T-cell (primary cell): ENCODE data around the gene ADAMTSL2. TPM values are rescaled to one million over a fixed set of nuclear protein-coding genes. Genes with fewer than 3 reads are reported as not detected.

Experiments
- ATAC-seq, 4 experiments: fragments of 200-7000 bp in 3 of 4; fragments of 150-1000 bp in 1 of 4; cut with Tn5 transposase; replicated peaks in 1 of 4; 1 replicate in 3 of 4; 2 replicates in 1 of 4; pipeline ENCODE4 v1.10.0; 2021; ENCODE audit warnings: moderate library complexity in 3 of 4, mild to moderate bottlenecking in 2 of 4, moderate number of reproducible peaks in 1 of 4
- CTCF ChIA-PET, 2 donors: fragments of 300-600 bp; sonication (Branson Sonifier 250); formaldehyde crosslinking; loops; one replicate each; lab custom pipeline; 2022; ENCODE audit warnings: antibody characterized with exemption in 2 of 2; lab: Charles Lee
- POLR2A ChIA-PET, 2 donors: fragments of 300-600 bp; sonication (Branson Sonifier 250); formaldehyde crosslinking; loops; one replicate each; lab custom pipeline; 2022; ENCODE audit warnings: antibody characterized with exemption in 2 of 2; lab: Charles Lee
- DNase-seq, 35 experiments: peaks; one replicate each; pipeline versions ENCODE4 v3.0.0 to v3.0.0-alpha.2; 2013 to 2023
- H3K27ac ChIP-seq: one replicate; pipeline ENCODE4 v1.5.1; 2013; ENCODE audit warnings: low read length
- H3K27me3 ChIP-seq, 2 experiments: replicated peaks in 1 of 2; 1 replicate in 1 of 2; 2 replicates in 1 of 2; pipeline versions ENCODE4 v1.6.1 to v1.7.0; 2013; ENCODE audit warnings: low read length in 1 of 2, mixed read lengths in 1 of 2; ENCODE audit not compliant: control insufficient read depth in 2 of 2, insufficient read depth in 2 of 2; ENCODE audit errors: extremely low read depth in 1 of 2
- H3K36me3 ChIP-seq, 2 donors: 1 replicate in 1 of 2; 2 replicates in 1 of 2; pipeline versions ENCODE4 v1.6.1 to v1.7.0; 2013; ENCODE audit warnings: low read length in 1 of 2; ENCODE audit not compliant: control insufficient read depth in 2 of 2, insufficient read depth in 1 of 2; ENCODE audit errors: extremely low read depth in 1 of 2
- H3K4me1 ChIP-seq, 2 experiments: 1 replicate in 1 of 2; 2 replicates in 1 of 2; pipeline versions ENCODE4 v1.6.1 to v1.7.0; 2013; ENCODE audit warnings: low read length in 2 of 2, mixed read lengths in 1 of 2; ENCODE audit not compliant: insufficient read depth in 2 of 2, control insufficient read depth in 1 of 2; ENCODE audit errors: extremely low read depth in 1 of 2
- H3K4me3 ChIP-seq, 2 donors: 1 replicate in 1 of 2; 2 replicates in 1 of 2; pipeline versions ENCODE4 v1.5.1 to v1.7.0; 2013; ENCODE audit warnings: mild to moderate bottlenecking in 2 of 2, low read length in 1 of 2, moderate library complexity in 1 of 2; ENCODE audit not compliant: control insufficient read depth in 1 of 2; ENCODE audit errors: extremely low read depth in 1 of 2
- H3K9me3 ChIP-seq: 2 replicates; pipeline ENCODE4 v1.7.0; 2013
- H3K27ac Mint-ChIP-seq, 2 donors: one replicate each; pipeline ENCODE4 v1.8.0; 2020 to 2021; ENCODE audit warnings: mild to moderate bottlenecking in 2 of 2, mixed read lengths in 2 of 2
- H3K27me3 Mint-ChIP-seq, 2 donors: one replicate each; pipeline ENCODE4 v1.8.0; 2021 to 2022; ENCODE audit warnings: mixed read lengths in 2 of 2
- H3K36me3 Mint-ChIP-seq: one replicate; pipeline ENCODE4 v1.8.0; 2021; ENCODE audit warnings: mixed read lengths
- H3K4me1 Mint-ChIP-seq, 3 donors: one replicate each; pipeline ENCODE4 v1.8.0; 2020 to 2022; ENCODE audit warnings: mixed read lengths in 3 of 3, mild to moderate bottlenecking in 1 of 3
- H3K4me3 Mint-ChIP-seq, 3 donors: one replicate each; pipeline ENCODE4 v1.8.0; 2020 to 2022; ENCODE audit warnings: mild to moderate bottlenecking in 3 of 3, mixed read lengths in 3 of 3, moderate library complexity in 3 of 3
- H3K9me3 Mint-ChIP-seq, 3 donors: one replicate each; pipeline ENCODE4 v1.8.0; 2020 to 2022; ENCODE audit warnings: mixed read lengths in 3 of 3
- WGBS: methylation state at CpG from one replicate; pipeline ENCODE4 v1.1.5; 2013; ENCODE audit warnings: missing lambda C conversion rate; ENCODE audit not compliant: insufficient coverage; 5-methylcytosine and 5-hydroxymethylcytosine counted together
- total RNA-seq, 35 experiments: library from RNA in 6 of 35; stranded (reverse) in 6 of 35; fragments of 120-200 nt in 1 of 35; gene quantifications; one replicate each; pipeline versions ENCODE4 v1.2.1 to v1.2.4 and lab custom pipeline; 2013 to 2026

Gene ADAMTSL2
- total RNA-seq, 5 donors from 2014 or later (not counting 1 experiment from before 2014, with no cell fraction given), result 0.16 to 0.76 (median 0.53) TPM

GRCh38 chr9:133566382-133566781 is 31.9 kb downstream of the ADAMTSL2 start:
- no peaks in the 10 kb centered on the region for H3K27me3 Mint-ChIP-seq
- H3K4me3 Mint-ChIP-seq, result no peak overlapping the region
- no peak overlapping the region for H3K27ac Mint-ChIP-seq
- H3K4me1 Mint-ChIP-seq, result peaks cover 7 to 10% (median 9%) of the 10 kb centered on the region in 3 donors
- ATAC-seq (no peak), DNase-seq (no peak)
- Histone ChIP-seq H3K4me1 (peaks cover 0 to 8% of the 10 kb centered on the region in 2 experiments), H3K27me3 (peaks cover 0 to 4% of the 10 kb centered on the region in 2 experiments), H3K27ac (no peak overlapping the region), H3K36me3 (no peaks in the 10 kb centered on the region), H3K9me3 (no peaks in the 10 kb centered on the region), H3K4me3 (no peak overlapping the region)
- WGBS, result 83% methylated on average over 7 of the region's 14 CpGs
- no peaks in the 10 kb centered on the region for H3K36me3 Mint-ChIP-seq
- H3K9me3 Mint-ChIP-seq, result no peaks in the 10 kb centered on the region
- CTCF ChIA-PET, result no interaction called here
- POLR2A ChIA-PET, result no interaction called here

GRCh38 chr9:133566817-133567216 is 32.3 kb downstream of the ADAMTSL2 start:
- 86% methylated on average over 16 of the region's 17 CpGs for WGBS
- no peaks in the 10 kb centered on the region for H3K36me3 ChIP-seq
- no peak overlapping the region for H3K27ac ChIP-seq
- no peaks in the 10 kb centered on the region for H3K27me3 Mint-ChIP-seq
- H3K9me3 ChIP-seq, result no peaks in the 10 kb centered on the region
- H3K36me3 Mint-ChIP-seq, result no peaks in the 10 kb centered on the region
- no peak overlapping the region for H3K4me3 Mint-ChIP-seq
- ChIA-PET CTCF (no interaction called here), POLR2A (no interaction called here)
- no peak overlapping the region for H3K4me3 ChIP-seq
- peaks cover 0 to 4% of the 10 kb centered on the region in 2 experiments for H3K27me3 ChIP-seq
- no peaks in the 10 kb centered on the region for H3K9me3 Mint-ChIP-seq
- no peak for ATAC-seq
- no peak overlapping the region for H3K27ac Mint-ChIP-seq
- peaks cover 7 to 9% (median 7%) of the 10 kb centered on the region in 3 donors for H3K4me1 Mint-ChIP-seq
- peaks cover 0 to 8% of the 10 kb centered on the region in 2 experiments for H3K4me1 ChIP-seq
- no peak for DNase-seq

- ATAC-seq, result no peak
- 97% methylated on average over 23 of the region's 33 CpGs for WGBS
- CTCF ChIA-PET, result no interaction called here
Observed at GRCh38 chr9:133568186-133568585, 33.7 kb downstream of the ADAMTSL2 start.

GRCh38 chr9:133569121-133569785 is 34.7 kb downstream of the ADAMTSL2 start:
- Histone ChIP-seq H3K27me3 (peaks cover 0 to 19% of the 10 kb centered on the region in 2 experiments), H3K4me3 (no peak overlapping the region), H3K36me3 (no peaks in the 10 kb centered on the region), H3K9me3 (no peaks in the 10 kb centered on the region), H3K4me1 (no peaks in the 10 kb centered on the region), H3K27ac (no peak overlapping the region)
- no peak overlapping the region for H3K27ac Mint-ChIP-seq
- H3K4me3 Mint-ChIP-seq, result no peak overlapping the region
- peaks cover 0 to 4% of the 10 kb centered on the region in 2 donors for H3K27me3 Mint-ChIP-seq
- H3K4me1 Mint-ChIP-seq, result no peaks in the 10 kb centered on the region
- no peak for DNase-seq
- WGBS, result 82% methylated on average over 9 of the region's 14 CpGs
- ATAC-seq, result no peak
- ChIA-PET POLR2A (no interaction called here), CTCF (no interaction called here)
- no peaks in the 10 kb centered on the region for H3K9me3 Mint-ChIP-seq
- H3K36me3 Mint-ChIP-seq, result no peaks in the 10 kb centered on the region

More at GRCh38 chr9:133568186-133568585, 33.7 kb downstream of the ADAMTSL2 start:
- no peak overlapping the region for H3K4me3 Mint-ChIP-seq
- peaks cover 0 to 3% of the 10 kb centered on the region in 2 donors for H3K27me3 Mint-ChIP-seq
- no peak for DNase-seq
- no peaks in the 10 kb centered on the region for H3K36me3 ChIP-seq
- H3K27ac ChIP-seq, result no peak overlapping the region
- H3K27me3 ChIP-seq, result peaks cover 0 to 12% of the 10 kb centered on the region in 2 experiments
- POLR2A ChIA-PET, result no interaction called here
- no peaks in the 10 kb centered on the region for H3K9me3 ChIP-seq
- no peak overlapping the region for H3K27ac Mint-ChIP-seq
- no peaks in the 10 kb centered on the region for H3K36me3 Mint-ChIP-seq
- peaks cover 0 to 4% of the 10 kb centered on the region in 2 experiments for H3K4me1 ChIP-seq
- H3K4me3 ChIP-seq, result no peak overlapping the region
- H3K4me1 Mint-ChIP-seq, result peaks cover 4 to 7% (median 4%) of the 10 kb centered on the region in 3 donors
- H3K9me3 Mint-ChIP-seq, result no peaks in the 10 kb centered on the region

GRCh38 chr9:133569891-133570690 is 35.6 kb downstream of the ADAMTSL2 start:
- no peaks in the 10 kb centered on the region for H3K36me3 ChIP-seq
- H3K9me3 ChIP-seq, result no peaks in the 10 kb centered on the region
- no peaks in the 10 kb centered on the region for H3K36me3 Mint-ChIP-seq
- WGBS, result 83% methylated on average over 36 of the region's 36 CpGs
- POLR2A ChIA-PET, result no interaction called here
- no peak overlapping the region for H3K4me3 Mint-ChIP-seq
- no peaks in the 10 kb centered on the region for H3K4me1 Mint-ChIP-seq
- ATAC-seq (no peak), DNase-seq (no peak)
- H3K27me3 ChIP-seq, result peaks cover 0 to 22% of the 10 kb centered on the region in 2 experiments
- H3K27ac Mint-ChIP-seq, result no peak overlapping the region
- no peaks in the 10 kb centered on the region for H3K4me1 ChIP-seq
- no peak overlapping the region for H3K4me3 ChIP-seq
- H3K27me3 Mint-ChIP-seq, result peaks cover 0 to 5% of the 10 kb centered on the region in 2 donors
- H3K27ac ChIP-seq, result no peak overlapping the region
- CTCF ChIA-PET, result no interaction called here
- no peaks in the 10 kb centered on the region for H3K9me3 Mint-ChIP-seq

GRCh38 chr9:133570691-133571080 is 36.2 kb downstream of the ADAMTSL2 start:
- Mint-ChIP-seq H3K9me3 (no peaks in the 10 kb centered on the region), H3K27me3 (peaks cover 0 to 10% of the 10 kb centered on the region in 2 donors), H3K4me3 (no peak overlapping the region), H3K36me3 (no peaks in the 10 kb centered on the region), H3K27ac (no peak overlapping the region), H3K4me1 (no peaks in the 10 kb centered on the region)
- POLR2A ChIA-PET, result no interaction called here
- 82% methylated on average over 15 of the region's 16 CpGs for WGBS
- CTCF ChIA-PET, result interaction anchor here in 1 of 2 donors (0.6 kb wide), 1 partner anchor 301 kb away, joined by 4 read pairs; no protein-coding TSS in a partner anchor
- Histone ChIP-seq H3K36me3 (no peaks in the 10 kb centered on the region), H3K27ac (no peak overlapping the region), H3K27me3 (peaks cover 0 to 28% of the 10 kb centered on the region in 2 experiments), H3K4me3 (no peak overlapping the region), H3K4me1 (no peaks in the 10 kb centered on the region), H3K9me3 (no peaks in the 10 kb centered on the region)
- ATAC-seq, result no peak
- no peak for DNase-seq
